ENCODE measurements around the gene TWF2. TPM values are rescaled to one million over a fixed set of nuclear protein-coding genes. Genes with fewer than 3 reads are reported as not detected.

TWF2 gene
- total and polyA plus RNA-seq, 2 of the 13 experiments (the other 11 are each of a cell fraction or from before 2014, with no cell fraction given): 45.5 to 108 TPM

DNA sequence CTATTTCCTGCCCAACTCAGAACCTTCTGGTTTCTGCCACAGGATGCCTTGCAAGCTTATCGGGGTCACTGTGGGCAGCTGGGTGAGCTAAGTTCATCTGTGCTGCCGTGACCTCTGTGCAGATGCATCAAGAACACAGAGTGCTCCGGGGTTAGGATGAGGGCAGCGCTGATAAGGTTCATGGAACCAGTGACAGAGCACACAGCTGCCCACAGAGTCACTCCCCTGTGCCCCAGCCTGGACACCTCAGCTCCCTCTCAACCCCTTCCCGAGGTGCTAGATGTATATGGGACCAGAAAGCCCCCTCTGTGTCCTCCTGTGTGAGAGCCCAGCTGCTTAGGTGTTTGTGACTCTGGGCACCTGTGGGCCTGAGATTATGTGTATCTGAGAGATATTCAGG lies 56.8 kb downstream of the TWF2 start:
- Histone ChIP-seq H3K9ac (ENCODE audit: insufficient read depth, low read depth, low read length) (no peak overlapping the region), H4K20me1 (ENCODE audit: insufficient read depth, low read length) (no peaks in the 10 kb centered on the region), H3K36me3 (replicated peaks in 1 of 2; ENCODE audit: control insufficient read depth in 1 of 2, insufficient read depth in 2 of 2, low read length in 2 of 2) (no peaks in the 10 kb centered on the region), H2AFZ (ENCODE audit: low read length) (no peak overlapping the region), H3K4me2 (ENCODE audit: low read depth, low read length) (peak overlapping the region; percentile 45; the same call in 1 of the 2 replicates), H3K27me3 (ENCODE audit: control insufficient read depth in 1 of 2, insufficient read depth in 2 of 2, low read length in 2 of 2) (no peaks in the 10 kb centered on the region), H3K4me1 (ENCODE audit: insufficient read depth, low read length) (peaks cover 87% of the 10 kb centered on the region), H3K79me2 (ENCODE audit: insufficient read depth, low read length) (no peaks in the 10 kb centered on the region), H3K27ac (ENCODE audit: extremely low read length, insufficient read depth, low read length) (no peak overlapping the region), H3K9me3 (ENCODE audit: low read length) (no peaks in the 10 kb centered on the region), H3K4me3 (replicated peaks in 1 of 3; ENCODE audit: insufficient read depth in 1 of 3, low read depth in 2 of 3, low read length in 3 of 3) (peak overlapping the region in 1 of 3 experiments; percentile 12; a peak in 1 of 6 replicates)
- ChIA-PET CTCF (ENCODE audit: low intra/inter-chr PET ratio, low total read pairs) (no interaction called here), POLR2A (interaction anchor here (0.7 to 1.5 kb wide), 5 partner anchors 10 to 107 kb away, joined by 3 to 6 read pairs (median 4); partner anchors contain the start of gene POC1A)
- ATAC-seq (peak; percentile 51), DNase-seq (ENCODE audit: low spot score) (no peak), FAIRE-seq (no peak)
- no TSS peak for BruUV-seq (replicated peaks)
- in situ Hi-C loops (cut with HindIII; ENCODE audit: extremely low pct_ligation_motif_present, low pct_unique_long_range_greater_than_20kb): no loop called here
- intact Hi-C loops (cut with micrococcal nuclease; ENCODE audit: unreplicated experiment): no loop called here
- WGBS (ENCODE audit: low lambda C conversion rate): 11% methylated on average over 1 of the region's 5 CpGs
- TF ChIP-seq, protein P1, sequence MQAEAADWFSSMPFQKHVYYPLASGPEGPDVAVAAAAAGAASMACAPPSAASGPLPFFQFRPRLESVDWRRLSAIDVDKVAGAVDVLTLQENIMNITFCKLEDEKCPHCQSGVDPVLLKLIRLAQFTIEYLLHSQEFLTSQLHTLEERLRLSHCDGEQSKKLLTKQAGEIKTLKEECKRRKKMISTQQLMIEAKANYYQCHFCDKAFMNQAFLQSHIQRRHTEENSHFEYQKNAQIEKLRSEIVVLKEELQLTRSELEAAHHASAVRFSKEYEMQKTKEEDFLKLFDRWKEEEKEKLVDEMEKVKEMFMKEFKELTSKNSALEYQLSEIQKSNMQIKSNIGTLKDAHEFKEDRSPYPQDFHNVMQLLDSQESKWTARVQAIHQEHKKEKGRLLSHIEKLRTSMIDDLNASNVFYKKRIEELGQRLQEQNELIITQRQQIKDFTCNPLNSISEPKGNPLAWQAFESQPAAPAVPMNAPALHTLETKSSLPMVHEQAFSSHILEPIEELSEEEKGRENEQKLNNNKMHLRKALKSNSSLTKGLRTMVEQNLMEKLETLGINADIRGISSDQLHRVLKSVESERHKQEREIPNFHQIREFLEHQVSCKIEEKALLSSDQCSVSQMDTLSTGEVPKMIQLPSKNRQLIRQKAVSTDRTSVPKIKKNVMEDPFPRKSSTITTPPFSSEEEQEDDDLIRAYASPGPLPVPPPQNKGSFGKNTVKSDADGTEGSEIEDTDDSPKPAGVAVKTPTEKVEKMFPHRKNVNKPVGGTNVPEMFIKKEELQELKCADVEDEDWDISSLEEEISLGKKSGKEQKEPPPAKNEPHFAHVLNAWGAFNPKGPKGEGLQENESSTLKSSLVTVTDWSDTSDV (CRISPR knock-in tag; IDR thresholded peaks at IDR 0.05): no peak
- TF ChIP-seq NR2F1 (CRISPR knock-in tag; IDR thresholded peaks at IDR 0.05): peak in 1 of 2 experiments; percentile 70; a peak in 1 of 4 replicates
- peak; percentile 21; the same call in 1 of the 2 replicates for TF ChIP-seq ZNF331 (CRISPR knock-in tag; IDR thresholded peaks at IDR 0.05)
- 0 out of 2 replicates have a peak, but pooled peaks have one; percentile 45 for TF ChIP-seq ZFP90 (CRISPR knock-in tag; IDR thresholded peaks at IDR 0.05; ENCODE audit: borderline replicate concordance)
- TF ChIP-seq RXRA (CRISPR knock-in tag; IDR thresholded peaks at IDR 0.05): peak; percentile 94
- no peak for TF ChIP-seq RFXANK (CRISPR knock-in tag; IDR thresholded peaks at IDR 0.05)
- TF ChIP-seq MTA1 (CRISPR knock-in tag; IDR thresholded peaks at IDR 0.05; ENCODE audit: borderline replicate concordance): peak; percentile 72; the same call in 1 of the 2 replicates
- 0 out of 2 replicates have a peak, but pooled peaks have one; percentile 20 for TF ChIP-seq MYC (CRISPR knock-in tag; IDR thresholded peaks at IDR 0.05; ENCODE audit: borderline replicate concordance)
- peak; percentile 23; the same call in 1 of the 2 replicates for TF ChIP-seq HNF4G (IDR thresholded peaks at IDR 0.05; ENCODE audit: borderline replicate concordance, low read depth, low read length)
- TF ChIP-seq HNF4G (CRISPR knock-in tag; IDR thresholded peaks at IDR 0.05; ENCODE audit: borderline replicate concordance, low read depth): no peak; the same call in 1 of the 2 replicates
- peak; percentile 81 for TF ChIP-seq HNF4A (CRISPR knock-in tag; IDR thresholded peaks at IDR 0.05)
- no peak for TF ChIP-seq NFIC (IDR thresholded peaks at IDR 0.05; ENCODE audit: low read length)
- peak; percentile 55; the same call in 1 of the 2 replicates for TF ChIP-seq ZNF292 (CRISPR knock-in tag; IDR thresholded peaks at IDR 0.05; ENCODE audit: borderline replicate concordance, low read depth)
- no peak for TF ChIP-seq ZNF329 (CRISPR knock-in tag; IDR thresholded peaks at IDR 0.05; ENCODE audit: low read depth)
- TF ChIP-seq PLRG1 (conservative IDR thresholded peaks at IDR 0.05): no peak
- TF ChIP-seq, protein P2, sequence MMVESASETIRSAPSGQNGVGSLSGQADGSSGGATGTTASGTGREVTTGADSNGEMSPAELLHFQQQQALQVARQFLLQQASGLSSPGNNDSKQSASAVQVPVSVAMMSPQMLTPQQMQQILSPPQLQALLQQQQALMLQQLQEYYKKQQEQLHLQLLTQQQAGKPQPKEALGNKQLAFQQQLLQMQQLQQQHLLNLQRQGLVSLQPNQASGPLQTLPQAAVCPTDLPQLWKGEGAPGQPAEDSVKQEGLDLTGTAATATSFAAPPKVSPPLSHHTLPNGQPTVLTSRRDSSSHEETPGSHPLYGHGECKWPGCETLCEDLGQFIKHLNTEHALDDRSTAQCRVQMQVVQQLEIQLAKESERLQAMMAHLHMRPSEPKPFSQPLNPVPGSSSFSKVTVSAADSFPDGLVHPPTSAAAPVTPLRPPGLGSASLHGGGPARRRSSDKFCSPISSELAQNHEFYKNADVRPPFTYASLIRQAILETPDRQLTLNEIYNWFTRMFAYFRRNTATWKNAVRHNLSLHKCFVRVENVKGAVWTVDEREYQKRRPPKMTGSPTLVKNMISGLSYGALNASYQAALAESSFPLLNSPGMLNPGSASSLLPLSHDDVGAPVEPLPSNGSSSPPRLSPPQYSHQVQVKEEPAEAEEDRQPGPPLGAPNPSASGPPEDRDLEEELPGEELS (CRISPR knock-in tag; IDR thresholded peaks at IDR 0.05): peak; percentile 34; the same call in 1 of the 2 replicates
- peak; percentile 92 for TF ChIP-seq ZNF263 (CRISPR knock-in tag; IDR thresholded peaks at IDR 0.05)
- TF ChIP-seq ZNF12 (CRISPR knock-in tag; IDR thresholded peaks at IDR 0.05): no peak
- TF ChIP-seq, protein P3, sequence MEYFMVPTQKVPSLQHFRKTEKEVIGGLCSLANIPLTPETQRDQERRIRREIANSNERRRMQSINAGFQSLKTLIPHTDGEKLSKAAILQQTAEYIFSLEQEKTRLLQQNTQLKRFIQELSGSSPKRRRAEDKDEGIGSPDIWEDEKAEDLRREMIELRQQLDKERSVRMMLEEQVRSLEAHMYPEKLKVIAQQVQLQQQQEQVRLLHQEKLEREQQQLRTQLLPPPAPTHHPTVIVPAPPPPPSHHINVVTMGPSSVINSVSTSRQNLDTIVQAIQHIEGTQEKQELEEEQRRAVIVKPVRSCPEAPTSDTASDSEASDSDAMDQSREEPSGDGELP (IDR thresholded peaks at IDR 0.05; ENCODE audit: borderline replicate concordance, low read depth): peak; percentile 26; the same call in 1 of the 2 replicates
